HG03064 (cell line): ENCODE results near the gene ALOX15B.
"Not testable (repeated sequence)": the region's sequence is repeated elsewhere in the genome, so short reads cannot be mapped to it uniquely, and the experiment has no call there.

ENCODE experiments used
- ATAC-seq: cut with Tn5 transposase; IDR thresholded peaks from one replicate; pipeline ENCODE4 v1.9.1; 2021; ENCODE audit warnings: low read depth; ENCODE audit not compliant: unreplicated experiment

The ALOX15B gene

GRCh38 chr17:8060274-8060673 lies 21.4 kb downstream of the ALOX15B start:
- ATAC-seq = no peak

- ATAC-seq = not testable (repeated sequence)
Observed at GRCh38 chr17:8061851-8062250, 23.0 kb downstream of the ALOX15B start.

- ATAC-seq = no peak
Observed at GRCh38 chr17:8062435-8062806, 23.6 kb downstream of the ALOX15B start.

GRCh38 chr17:8062807-8063483 lies 24.1 kb downstream of the ALOX15B start:
- no peak for ATAC-seq

- no peak for ATAC-seq
Observed at GRCh38 chr17:8063761-8064534, 25.1 kb downstream of the ALOX15B start.

GRCh38 chr17:8064561-8065019 lies 25.7 kb downstream of the ALOX15B start:
- ATAC-seq = no peak

- no peak for ATAC-seq
Observed at GRCh38 chr17:8066841-8067775, 28.2 kb downstream of the ALOX15B start.

GRCh38 chr17:8067806-8068205 lies 28.9 kb downstream of the ALOX15B start:
- no peak for ATAC-seq

- no peak for ATAC-seq
Observed at GRCh38 chr17:8068736-8069586, 30.1 kb downstream of the ALOX15B start.

- no peak for ATAC-seq
Observed at GRCh38 chr17:8069587-8069860, 30.7 kb downstream of the ALOX15B start.

GRCh38 chr17:8071496-8071895 lies 32.6 kb downstream of the ALOX15B start:
- ATAC-seq = no peak

GRCh38 chr17:8072341-8072728 lies 33.5 kb downstream of the ALOX15B start:
- no peak for ATAC-seq

GRCh38 chr17:8072729-8073461 lies 34.0 kb downstream of the ALOX15B start:
- ATAC-seq = no peak

- no peak for ATAC-seq
Observed at GRCh38 chr17:8073627-8074484, 35.0 kb downstream of the ALOX15B start.

GRCh38 chr17:8074554-8074953 lies 35.7 kb downstream of the ALOX15B start:
- no peak for ATAC-seq

GRCh38 chr17:8075081-8075480 lies 36.2 kb downstream of the ALOX15B start:
- ATAC-seq = no peak

GRCh38 chr17:8075574-8076342 lies 36.9 kb downstream of the ALOX15B start:
- ATAC-seq = no peak
